Activated CD4-positive, alpha-beta T cell treated with anti-CD3 and anti-CD28 coated beads for 48 hours (primary cell): ENCODE measurements around the gene PSMB9.
"Not testable (repeated sequence)": the region's sequence is repeated elsewhere in the genome, so short reads cannot be mapped to it uniquely, and the experiment has no call there.

ENCODE experiments used
- DNase-seq: peaks from one replicate; pipeline ENCODE4 v3.0.0-alpha.2; 2020

Gene PSMB9

DNA sequence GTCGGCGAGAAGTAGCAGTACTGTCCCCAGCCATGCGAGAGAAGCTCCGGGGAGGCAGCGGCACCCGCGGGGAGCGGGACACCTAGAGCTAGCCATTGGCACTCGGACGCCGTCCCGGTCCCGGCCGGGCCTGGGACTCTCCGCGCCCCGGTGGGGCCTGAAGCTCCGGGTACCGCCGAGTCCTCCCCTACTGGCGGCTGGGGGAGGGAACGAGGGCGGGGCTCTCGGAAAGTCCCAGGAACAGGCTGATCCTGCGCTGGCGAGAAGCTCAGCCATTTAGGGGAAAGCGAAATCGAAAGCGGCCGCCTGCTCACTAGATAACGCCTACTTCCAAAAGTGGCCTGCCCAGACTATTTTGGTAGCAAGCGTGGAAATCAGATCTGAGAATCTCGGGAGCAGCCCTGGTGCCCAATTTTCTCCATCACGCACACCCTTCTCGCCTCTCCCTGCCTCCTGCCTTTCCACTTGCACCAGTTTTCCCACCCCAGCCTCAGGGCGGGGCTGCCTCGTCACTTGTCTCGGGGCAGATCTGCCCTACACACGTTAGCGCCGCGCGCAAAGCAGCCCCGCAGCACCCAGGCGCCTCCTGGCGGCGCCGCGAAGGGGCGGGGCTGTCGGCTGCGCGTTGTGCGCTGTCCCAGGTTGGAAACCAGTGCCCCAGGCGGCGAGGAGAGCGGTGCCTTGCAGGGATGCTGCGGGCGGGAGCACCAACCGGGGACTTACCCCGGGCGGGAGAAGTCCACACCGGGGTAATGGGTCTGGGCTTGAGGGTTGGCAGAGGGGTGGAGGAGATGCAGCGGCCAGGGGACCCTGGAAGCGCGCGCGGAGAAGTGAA, at the start of gene PSMB9, which contains the start of gene TAP1:
TSS of gene PSMB9 (plus strand) at position 652 of the 835 bp plus-strand sequence. CDS start at position 690, 38 bp downstream.
TSS of gene TAP1 (minus strand) at position 164 of the 835 bp plus-strand sequence. CDS start at position 96, 68 bp downstream.
- DNase-seq, result peak; percentile 96

GRCh38 chr6:32805404-32805803, 48.6 kb upstream of the PSMB9 start:
- not testable (repeated sequence) for DNase-seq

GRCh38 chr6:32807020-32807580, 46.9 kb upstream of the PSMB9 start:
- no peak for DNase-seq

GRCh38 chr6:32809171-32809570, 44.8 kb upstream of the PSMB9 start:
- no peak for DNase-seq

DNA sequence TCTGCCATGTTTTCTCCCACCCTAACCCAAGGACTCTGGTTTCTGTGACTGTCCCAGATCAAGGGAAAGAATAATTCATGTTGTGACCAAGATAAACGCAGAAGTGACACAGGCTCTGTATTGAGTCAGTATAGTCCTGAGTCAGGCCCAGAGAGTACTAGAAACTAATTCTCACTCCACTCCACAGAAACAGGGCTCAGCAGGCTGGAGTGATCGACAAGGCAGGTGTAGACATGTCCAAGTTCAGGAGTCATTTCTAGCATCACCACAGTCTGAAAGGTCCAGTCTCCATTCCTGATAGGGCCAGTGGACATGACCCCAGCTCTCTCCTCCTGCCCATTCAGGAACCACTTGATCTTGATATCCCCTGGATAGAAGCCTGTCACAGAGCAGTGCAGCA, 39.8 kb upstream of the PSMB9 start:
- no peak for DNase-seq

- no peak for DNase-seq
Measured at GRCh38 chr6:32815115-32815514, 38.9 kb upstream of the PSMB9 start.

- no peak for DNase-seq
Measured at GRCh38 chr6:32815996-32816395, 38.0 kb upstream of the PSMB9 start.

DNA sequence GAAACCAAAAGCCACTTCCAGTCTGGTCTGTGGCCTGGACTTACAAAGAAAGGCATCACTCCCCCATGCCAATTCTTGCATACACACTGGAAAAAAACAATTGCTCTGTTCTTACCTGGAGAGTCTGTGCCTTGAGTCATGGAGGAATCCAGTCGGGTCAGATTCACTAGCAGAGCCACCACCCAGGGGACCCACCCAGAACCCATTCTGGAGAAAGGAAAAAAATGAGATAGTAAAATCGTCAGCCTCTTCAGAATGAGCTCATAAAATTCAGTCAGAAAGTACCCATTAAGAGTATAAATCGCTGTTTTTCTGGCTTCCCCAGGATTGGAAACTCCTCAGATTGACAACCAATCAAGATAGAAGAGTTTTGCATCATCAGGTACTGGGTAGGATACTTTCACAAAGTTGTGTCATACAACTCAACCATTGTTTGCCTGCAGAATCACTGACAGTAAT, 37.2 kb upstream of the PSMB9 start, which contains the start of gene HLA-DOB:
TSS of gene HLA-DOB (minus strand) at position 257 of the 459 bp plus-strand sequence. CDS start at position 206, 51 bp downstream.
- no peak for DNase-seq

- DNase-seq, result no peak
Measured at GRCh38 chr6:32818867-32819266, 35.1 kb upstream of the PSMB9 start.

DNA sequence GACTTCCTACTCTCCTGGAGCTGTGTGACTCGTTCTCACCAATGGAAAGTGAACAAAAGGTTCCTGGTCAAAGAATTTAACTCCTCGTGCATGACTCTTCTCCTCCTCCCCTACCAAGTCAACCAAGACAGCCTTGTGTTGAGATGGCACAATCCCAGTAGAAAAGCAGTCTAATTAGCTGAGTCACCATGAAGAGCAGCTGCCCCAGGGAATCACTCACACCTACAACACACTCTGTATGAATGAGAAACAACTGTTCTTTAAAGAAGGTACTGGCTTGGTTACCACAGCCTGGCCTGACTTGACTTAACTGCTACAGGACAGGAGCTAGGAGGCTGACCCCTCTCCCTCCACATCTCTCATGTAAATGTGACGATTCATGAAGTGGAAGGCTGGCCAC, 34.3 kb upstream of the PSMB9 start:
- no peak for DNase-seq

- no peak for DNase-seq
Measured at GRCh38 chr6:32825966-32826365, 28.0 kb upstream of the PSMB9 start.

GRCh38 chr6:32827025-32827424, 27.0 kb upstream of the PSMB9 start:
- no peak for DNase-seq

- no peak for DNase-seq
Measured at GRCh38 chr6:32829495-32829894, 24.5 kb upstream of the PSMB9 start.

- no peak for DNase-seq
Measured at GRCh38 chr6:32830017-32830416, 24.0 kb upstream of the PSMB9 start.

DNA sequence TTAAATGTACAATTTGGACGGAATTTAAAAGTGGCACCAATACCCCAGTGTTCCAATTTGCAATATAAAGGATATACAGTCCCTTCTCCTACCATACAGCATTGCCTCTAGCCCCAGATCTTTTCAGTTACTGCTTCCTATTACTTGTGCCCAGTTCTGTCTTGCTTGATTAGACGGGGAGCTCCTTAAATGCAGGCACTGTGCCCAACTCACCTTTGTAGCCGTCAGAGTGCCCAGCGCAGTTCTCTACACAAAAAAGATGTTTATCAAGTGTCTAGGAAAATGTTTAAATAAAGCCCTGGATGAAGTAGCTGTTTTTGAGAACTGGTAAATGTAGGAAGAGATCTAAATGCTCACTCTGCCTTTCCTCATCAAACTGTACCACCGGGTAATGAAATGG, 23.1 kb upstream of the PSMB9 start:
- no peak for DNase-seq

GRCh38 chr6:32832535-32832934, 21.5 kb upstream of the PSMB9 start:
- no peak for DNase-seq

GRCh38 chr6:32833664-32834063, 20.3 kb upstream of the PSMB9 start:
- no peak for DNase-seq

DNA sequence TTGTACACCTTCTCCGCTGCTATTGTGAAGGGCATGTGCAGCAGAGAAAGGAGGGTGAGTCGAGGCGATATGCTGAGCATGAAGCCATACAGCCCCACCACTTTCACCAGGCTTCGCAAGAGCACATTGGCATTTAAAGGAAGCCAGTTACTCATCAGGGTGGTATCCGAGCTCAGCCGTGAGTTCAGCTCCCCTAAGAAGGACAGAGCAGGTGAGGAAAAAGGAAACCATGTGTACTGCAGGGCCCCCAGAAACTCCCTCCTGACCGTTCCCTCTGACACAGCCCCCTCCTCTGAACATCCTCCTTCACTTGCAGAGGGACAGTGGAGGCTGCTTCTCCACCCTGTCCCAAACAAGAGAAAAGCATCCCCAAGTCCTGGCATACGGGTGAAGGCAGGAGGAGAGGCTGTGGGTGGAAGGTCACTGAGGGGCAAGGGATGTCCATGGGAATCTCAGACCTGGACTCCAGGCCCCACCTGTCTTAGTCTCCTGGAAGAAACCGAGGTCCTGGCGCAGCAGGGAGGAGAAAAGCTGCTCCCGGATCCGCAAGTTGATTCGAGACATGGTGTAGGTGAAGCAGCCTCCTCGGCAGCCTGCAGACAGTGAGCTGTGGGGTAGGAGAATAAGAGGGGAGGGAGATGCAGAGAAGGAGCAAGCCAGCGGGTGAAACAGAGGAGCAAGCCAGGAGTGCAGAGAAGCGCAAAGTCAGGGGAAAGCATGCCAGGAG, 18.7 kb upstream of the PSMB9 start:
- no peak for DNase-seq

GRCh38 chr6:32836873-32837272, 17.1 kb upstream of the PSMB9 start:
- DNase-seq, result no peak

GRCh38 chr6:32837651-32838113, 16.3 kb upstream of the PSMB9 start:
- no peak for DNase-seq

- peak; percentile 98 for DNase-seq
Measured at GRCh38 chr6:32838114-32838958, 15.7 kb upstream of the PSMB9 start, which contains the start of gene TAP2. Gene TAP2, minus strand, starts transcription at chr6:32838739. Its CDS starts 506 bp downstream, at chr6:32838233.

DNA sequence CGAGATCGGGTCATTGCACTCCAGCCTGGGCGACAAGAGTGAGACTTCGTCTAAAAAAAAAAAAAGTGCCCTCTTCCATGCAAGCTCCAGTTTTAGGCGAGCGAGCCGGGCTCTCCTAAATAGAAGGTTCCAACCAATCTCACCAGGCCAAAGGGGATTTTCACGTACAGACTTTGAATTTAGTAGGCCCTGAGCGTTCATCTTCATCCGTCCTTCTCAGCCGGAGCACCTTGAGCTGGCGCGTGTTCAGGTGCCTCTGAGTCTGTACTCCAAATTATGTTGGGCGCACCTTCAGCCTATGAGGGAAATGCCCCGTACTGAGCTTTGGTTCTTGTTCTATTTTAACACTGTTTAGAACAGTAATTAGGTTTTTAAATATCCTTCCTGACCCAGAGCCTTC, 14.6 kb upstream of the PSMB9 start:
- DNase-seq, result no peak
